ENCODE data around the gene ATF2.
"Not testable (repeated sequence)": the region's sequence is repeated elsewhere in the genome, so short reads cannot be mapped to it uniquely, and the experiment has no call there.

ATF2 gene

GRCh38 chr2:175164235-175164634 is 3.8 kb downstream of the ATF2 start:
- no peak for DNase-seq

GRCh38 chr2:175158894-175159293 is 9.1 kb downstream of the ATF2 start:
- no peak for DNase-seq

- DNase-seq: no peak
These were observed 11.5 kb downstream of the ATF2 start for GRCh38 chr2:175156534-175156933.

- DNase-seq: no peak
These were observed 13.3 kb downstream of the ATF2 start for GRCh38 chr2:175154661-175155082.

GRCh38 chr2:175152242-175152641 is 15.8 kb downstream of the ATF2 start:
- DNase-seq: no peak

GRCh38 chr2:175151791-175152190 is 16.2 kb downstream of the ATF2 start:
- DNase-seq: no peak

GRCh38 chr2:175147186-175147585 is 20.8 kb downstream of the ATF2 start:
- DNase-seq: no peak

GRCh38 chr2:175143678-175144077 is 24.3 kb downstream of the ATF2 start:
- DNase-seq: no peak

GRCh38 chr2:175143191-175143590 is 24.8 kb downstream of the ATF2 start:
- no peak for DNase-seq

GRCh38 chr2:175140332-175140731 is 27.7 kb downstream of the ATF2 start:
- no peak for DNase-seq

- no peak for DNase-seq
These were observed 30.2 kb downstream of the ATF2 start for GRCh38 chr2:175137793-175138192.

GRCh38 chr2:175136334-175137215 is 31.4 kb downstream of the ATF2 start:
- DNase-seq: no peak

GRCh38 chr2:175135862-175136261 is 32.1 kb downstream of the ATF2 start:
- no peak for DNase-seq

- no peak for DNase-seq
These were observed 32.8 kb downstream of the ATF2 start for GRCh38 chr2:175135177-175135576.

- no peak for DNase-seq
These were observed 36.8 kb downstream of the ATF2 start for GRCh38 chr2:175131252-175131651.

GRCh38 chr2:175126661-175127060 is 41.3 kb downstream of the ATF2 start:
- no peak for DNase-seq

GRCh38 chr2:175123254-175123653 is 44.7 kb downstream of the ATF2 start:
- no peak for DNase-seq

GRCh38 chr2:175111200-175111657 is 56.8 kb downstream of the ATF2 start:
- peak; percentile 64 for DNase-seq

GRCh38 chr2:175108091-175108490 is 59.9 kb downstream of the ATF2 start:
- not testable (repeated sequence) for DNase-seq

- no peak for DNase-seq
These were observed 60.9 kb downstream of the ATF2 start for GRCh38 chr2:175107146-175107545.

GRCh38 chr2:175103191-175103590 is 64.8 kb downstream of the ATF2 start:
- no peak for DNase-seq

GRCh38 chr2:175101514-175101913 is 66.5 kb downstream of the ATF2 start:
- no peak for DNase-seq

- DNase-seq: no peak
These were observed 70.7 kb downstream of the ATF2 start for GRCh38 chr2:175097297-175097696.

GRCh38 chr2:175084117-175084516 is 83.9 kb downstream of the ATF2 start:
- DNase-seq: not testable (repeated sequence)

- DNase-seq: no peak
These were observed 87.5 kb downstream of the ATF2 start for GRCh38 chr2:175080479-175080878.

Measured in CD4-positive, alpha-beta T cell treated with Interleukin-21 for 1 hour (primary cell).